Endothelial cell of umbilical vein (primary cell): ENCODE measurements around the gene TEKT1. TPM values are rescaled to one million over a fixed set of nuclear protein-coding genes. Genes with fewer than 3 reads are reported as not detected.
"Not testable (repeated sequence)": the region's sequence is repeated elsewhere in the genome, so short reads cannot be mapped to it uniquely, and the experiment has no call there.

Experiments used
- BruUV-seq: library from RNA; stranded (reverse); fragments of 400-500 nt; replicated peaks from 2 replicates; lab custom pipeline; 2021; lab: Mats Ljungman, UMichigan
- CTCF ChIA-PET: fragments of 300-600, 350-600 bp; sonication (Branson Sonifier 250); formaldehyde crosslinking; loops from one replicate; lab custom pipeline; 2021; ENCODE audit warnings: antibody characterized with exemption, inconsistent platforms; lab: Charles Lee
- POLR2A ChIA-PET: fragments of 300-600, 350-600 bp; sonication (Branson Sonifier 250); formaldehyde crosslinking; loops from one replicate; lab custom pipeline; 2021; ENCODE audit warnings: antibody characterized with exemption, inconsistent platforms; lab: Charles Lee
- DNase-seq: peaks from one replicate; pipeline ENCODE4 v3.0.0-alpha.2; 2011; ENCODE audit warnings: low read depth, low spot score
- FAIRE-seq: peaks from 2 replicates; lab custom pipeline; 2011; peaks lifted over from hg19 to GRCh38; lab: Jason Lieb, UNC
- H2AFZ ChIP-seq: 2 replicates; pipeline ENCODE4 v1.6.0; 2012; ENCODE audit warnings: low read depth, low read length, control low read depth, inconsistent platforms
- H3K27ac ChIP-seq: 2 replicates; pipeline ENCODE4 v1.5.1; 2011; ENCODE audit warnings: low read depth, mild to moderate bottlenecking, control low read depth, low read length, moderate library complexity; ENCODE audit not compliant: insufficient read depth
- H3K27me3 ChIP-seq, 2 experiments: 2 replicates each; pipeline versions ENCODE4 v1.6.0 to v1.6.1; 2011; ENCODE audit warnings: low read length in 2 of 2, mixed read lengths in 1 of 2; ENCODE audit not compliant: control insufficient read depth in 2 of 2, insufficient read depth in 2 of 2
- H3K36me3 ChIP-seq, 2 experiments: 2 replicates in 1 of 2; 3 replicates in 1 of 2; pipeline ENCODE4 v1.5.1; 2011; ENCODE audit warnings: low read length in 2 of 2, mild to moderate bottlenecking in 1 of 2, moderate library complexity in 1 of 2; ENCODE audit not compliant: control insufficient read depth in 2 of 2, insufficient read depth in 2 of 2; ENCODE audit errors: extremely low read depth in 1 of 2
- H3K4me1 ChIP-seq: 3 replicates; pipeline ENCODE4 v1.5.1; 2011; ENCODE audit warnings: mild to moderate bottlenecking, low read length; ENCODE audit not compliant: control insufficient read depth, insufficient read depth; ENCODE audit errors: extremely low read depth
- H3K4me2 ChIP-seq: 2 replicates; pipeline ENCODE4 v1.6.1; 2011; ENCODE audit warnings: low read length, control low read depth, mixed read lengths; ENCODE audit not compliant: insufficient read depth
- H3K4me3 ChIP-seq, 3 experiments: fragments of 200-600 bp in 1 of 3; sonication (generic), shearing (Covaris generic) in 1 of 3; replicated peaks in 1 of 3; 2 replicates each; pipeline ENCODE4 v1.5.1; 2011 to 2016; ENCODE audit warnings: control low read depth in 3 of 3, low read length in 3 of 3, mild to moderate bottlenecking in 2 of 3, inconsistent platforms in 1 of 3, low read depth in 1 of 3, moderate library complexity in 1 of 3; ENCODE audit not compliant: insufficient read depth in 1 of 3
- H3K79me2 ChIP-seq: 2 replicates; pipeline ENCODE4 v1.6.0; 2012; ENCODE audit warnings: low read length, inconsistent platforms; ENCODE audit not compliant: control insufficient read depth, insufficient read depth
- H3K9ac ChIP-seq: replicated peaks from 2 replicates; pipeline ENCODE3; 2011; ENCODE audit warnings: low read length, control low read depth; ENCODE audit not compliant: insufficient read depth; ENCODE audit errors: extremely low read depth
- H3K9me1 ChIP-seq: replicated peaks from 3 replicates; pipeline ENCODE4 v1.6.0; 2011; ENCODE audit warnings: mild to moderate bottlenecking, low read length; ENCODE audit not compliant: control insufficient read depth, insufficient read depth; ENCODE audit errors: extremely low read depth
- H3K9me3 ChIP-seq: replicated peaks from 2 replicates; pipeline ENCODE4 v1.5.1; 2012; ENCODE audit warnings: low read length, inconsistent platforms; ENCODE audit not compliant: control insufficient read depth, insufficient read depth
- H4K20me1 ChIP-seq: replicated peaks from 2 replicates; pipeline ENCODE3; 2011; ENCODE audit warnings: mild to moderate bottlenecking, low read length; ENCODE audit not compliant: control insufficient read depth, insufficient read depth; ENCODE audit errors: extremely low read depth
- EZH2 ChIP-seq: IDR thresholded peaks from 2 replicates; pipeline ENCODE4 v1.6.1; 2012; ENCODE audit warnings: borderline replicate concordance, low read depth, mild to moderate bottlenecking, moderate library complexity, low read length, inconsistent platforms; ENCODE audit not compliant: severe bottlenecking
- GATA2 ChIP-seq: IDR thresholded peaks from 2 replicates; pipeline ENCODE4 v1.7.0; 2011; ENCODE audit warnings: low read depth, mild to moderate bottlenecking, moderate library complexity, mixed read lengths, low read length; ENCODE audit not compliant: insufficient read length, insufficient read depth
- JUN ChIP-seq: IDR thresholded peaks from 2 replicates; pipeline ENCODE4 v1.6.1; 2011; ENCODE audit warnings: borderline replicate concordance, low read depth; ENCODE audit not compliant: insufficient read length, insufficient read depth
- POLR2A ChIP-seq: IDR thresholded peaks from 2 replicates; pipeline ENCODE4 v1.6.1; 2012; ENCODE audit warnings: low read depth, mild to moderate bottlenecking, control low read depth, low read length
- POLR2AphosphoS5 ChIP-seq: IDR thresholded peaks from 2 replicates; pipeline ENCODE4 v1.6.1; 2012; ENCODE audit warnings: low read depth, mild to moderate bottlenecking, control low read depth, low read length, moderate library complexity; ENCODE audit not compliant: insufficient read depth
- dilution Hi-C: fragments of 300-500 bp; cut with MboI; formaldehyde crosslinking; loops from one replicate; pipeline ENCODE4 v1.15.0; 2019; ENCODE audit warnings: low sequenced_read_pairs; ENCODE audit not compliant: extremely low pct_ligation_motif_present
- intact Hi-C: fragments of 100-400 bp; cut with micrococcal nuclease; formaldehyde crosslinking; loops from one replicate; pipeline ENCODE4 v1.10.0; 2022
- polyA plus RNA-seq, 4 experiments: library from polyadenylated mRNA; depleted of rRNA in 3 of 4; stranded (reverse) in 3 of 4; unstranded in 1 of 4; fragments of >200 nt; gene quantifications; 2 replicates each; pipeline versions ENCODE4 v1.2.1 to v1.2.3, GENCODE V29; 2011 to 2012; ENCODE audit warnings: missing spikeins in 1 of 4
- total RNA-seq: library from RNA; stranded (reverse); gene quantifications from 2 replicates; pipeline ENCODE4 v1.2.3, GENCODE V29; 2021
- TF ChIP-seq, protein P1 (sequence below), 2 donors: IDR thresholded peaks; 1 replicate in 1 of 2; 2 replicates in 1 of 2; pipeline ENCODE4 v1.5.1; 2011; ENCODE audit warnings: low read length in 2 of 2, mild to moderate bottlenecking in 2 of 2, moderate library complexity in 2 of 2, control low read depth in 1 of 2, inconsistent platforms in 1 of 2, low read depth in 1 of 2; ENCODE audit not compliant: insufficient read depth in 1 of 2; ENCODE audit errors: extremely low read depth in 1 of 2
- TF ChIP-seq, protein P2 (sequence below): IDR thresholded peaks from 2 replicates; pipeline ENCODE4 v1.6.1; 2011; ENCODE audit not compliant: insufficient read depth, insufficient read length

The TEKT1 gene
- total and polyA plus RNA-seq, 2 donors (not counting 3 experiments of a cell fraction or from before 2014, with no cell fraction given): not detected

GRCh38 chr17:6775871-6776405 is 55.6 kb downstream of the TEKT1 start, which contains the start of gene FBXO39:
FBXO39 (plus strand) TSS chr17:6776215; CDS start chr17:6779869, 3,654 bp downstream.
- Histone ChIP-seq H3K79me2 (no peaks in the 10 kb centered on the region), H3K9me3 (no peaks in the 10 kb centered on the region), H3K9ac (no peak within 1 kb of the TSS), H4K20me1 (no peaks in the 10 kb centered on the region), H3K27ac (no peak within 1 kb of the TSS), H3K4me1 (no peaks in the 10 kb centered on the region), H3K9me1 (no peaks in the 10 kb centered on the region), H3K36me3 (peaks cover 0 to 3% of the 10 kb centered on the region in 2 experiments), H2AFZ (no peak within 1 kb of the TSS), H3K27me3 (peaks cover 8 to 32% of the 10 kb centered on the region in 2 experiments), H3K4me3 (peak within 1 kb of the TSS in 1 of 3 experiments; percentile 10), H3K4me2 (no peak within 1 kb of the TSS)
- dilution Hi-C loops (no loop called here), intact Hi-C loops (no loop called here)
- TF ChIP-seq, protein P1, sequence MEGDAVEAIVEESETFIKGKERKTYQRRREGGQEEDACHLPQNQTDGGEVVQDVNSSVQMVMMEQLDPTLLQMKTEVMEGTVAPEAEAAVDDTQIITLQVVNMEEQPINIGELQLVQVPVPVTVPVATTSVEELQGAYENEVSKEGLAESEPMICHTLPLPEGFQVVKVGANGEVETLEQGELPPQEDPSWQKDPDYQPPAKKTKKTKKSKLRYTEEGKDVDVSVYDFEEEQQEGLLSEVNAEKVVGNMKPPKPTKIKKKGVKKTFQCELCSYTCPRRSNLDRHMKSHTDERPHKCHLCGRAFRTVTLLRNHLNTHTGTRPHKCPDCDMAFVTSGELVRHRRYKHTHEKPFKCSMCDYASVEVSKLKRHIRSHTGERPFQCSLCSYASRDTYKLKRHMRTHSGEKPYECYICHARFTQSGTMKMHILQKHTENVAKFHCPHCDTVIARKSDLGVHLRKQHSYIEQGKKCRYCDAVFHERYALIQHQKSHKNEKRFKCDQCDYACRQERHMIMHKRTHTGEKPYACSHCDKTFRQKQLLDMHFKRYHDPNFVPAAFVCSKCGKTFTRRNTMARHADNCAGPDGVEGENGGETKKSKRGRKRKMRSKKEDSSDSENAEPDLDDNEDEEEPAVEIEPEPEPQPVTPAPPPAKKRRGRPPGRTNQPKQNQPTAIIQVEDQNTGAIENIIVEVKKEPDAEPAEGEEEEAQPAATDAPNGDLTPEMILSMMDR (IDR thresholded peaks at IDR 0.05; ENCODE audit: extremely low read depth in 1 of 2, insufficient read depth in 1 of 2, low read depth in 1 of 2, low read length in 2 of 2): no peak
- peak; percentile 61 for TF ChIP-seq EZH2
- TF ChIP-seq POLR2AphosphoS5: no peak
- no peak for TF ChIP-seq JUN
- no peak for TF ChIP-seq GATA2
- no peak for TF ChIP-seq POLR2A
- TF ChIP-seq, protein P2, sequence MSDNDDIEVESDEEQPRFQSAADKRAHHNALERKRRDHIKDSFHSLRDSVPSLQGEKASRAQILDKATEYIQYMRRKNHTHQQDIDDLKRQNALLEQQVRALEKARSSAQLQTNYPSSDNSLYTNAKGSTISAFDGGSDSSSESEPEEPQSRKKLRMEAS: no peak
- POLR2A ChIA-PET: no interaction called here
- CTCF ChIA-PET: interaction anchor here (1.0 kb wide), 1 partner anchor 67 kb away, joined by 3 read pairs; no protein-coding TSS in a partner anchor
- no TSS peak for BruUV-seq
- DNase-seq (no peak), FAIRE-seq (no peak)

DNA sequence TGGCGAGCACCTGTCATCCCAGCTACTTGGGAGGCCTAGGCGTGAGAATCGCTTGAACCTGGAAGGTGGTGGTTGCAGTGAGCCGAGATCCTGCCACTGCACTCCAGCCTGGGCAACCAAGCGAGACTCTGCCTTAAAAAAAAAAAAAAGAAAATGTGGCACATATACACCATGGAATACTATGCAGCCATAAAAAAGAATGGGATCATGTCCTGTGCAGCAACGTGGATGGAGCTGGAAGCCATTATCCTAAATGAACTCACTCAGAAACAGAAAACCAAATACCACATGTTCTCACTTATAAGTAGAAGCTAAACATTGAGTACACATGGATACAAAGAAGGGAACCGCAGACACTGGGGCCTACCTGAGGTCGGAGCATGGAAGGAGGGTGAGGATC is 56.6 kb downstream of the TEKT1 start:
- dilution Hi-C loops, H3K4me1 ChIP-seq, H3K9me1 ChIP-seq, FAIRE-seq, H2AFZ ChIP-seq, DNase-seq, H3K9me3 ChIP-seq, H3K4me3 ChIP-seq, CTCF ChIA-PET, POLR2A ChIA-PET, H3K4me2 ChIP-seq, H3K9ac ChIP-seq, H3K79me2 ChIP-seq, H4K20me1 ChIP-seq, H3K36me3 ChIP-seq, H3K27ac ChIP-seq, intact Hi-C loops: not testable (repeated sequence)
- peaks cover 8 to 32% of the 10 kb centered on the region in 2 experiments for H3K27me3 ChIP-seq
- TSS peak; percentile 18 for BruUV-seq
